HG03521 (cell line): ENCODE measurements around the gene GNB5.
"Not testable (repeated sequence)": the region's sequence is repeated elsewhere in the genome, so short reads cannot be mapped to it uniquely, and the experiment has no call there.

ENCODE experiments used
- ATAC-seq: cut with Tn5 transposase; IDR thresholded peaks from one replicate; pipeline ENCODE4 v1.9.1; 2021; ENCODE audit warnings: mild to moderate bottlenecking, moderate library complexity; ENCODE audit not compliant: unreplicated experiment

GNB5 gene

GRCh38 chr15:52097180-52097579 is 94.0 kb downstream of the GNB5 start:
- ATAC-seq = no peak

DNA sequence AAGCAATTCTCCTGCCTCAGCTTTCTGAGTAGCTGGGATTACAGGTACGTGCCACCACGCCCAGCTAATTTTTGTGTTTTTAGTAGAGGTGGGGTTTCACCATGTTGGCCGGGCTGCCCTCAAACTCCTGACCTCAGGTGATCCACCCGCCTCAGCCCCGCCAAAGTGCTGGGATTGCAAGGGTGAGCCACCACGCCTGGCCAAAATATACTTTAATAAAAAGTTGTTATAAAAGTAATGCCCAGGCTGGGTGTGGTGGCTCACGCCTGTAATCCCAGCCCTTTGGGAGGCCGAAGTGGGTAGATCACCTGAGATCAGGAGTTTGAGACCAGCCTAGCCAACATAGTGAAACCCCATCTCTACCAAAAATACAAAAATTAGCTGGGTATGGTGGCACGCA is 94.7 kb downstream of the GNB5 start:
- not testable (repeated sequence) for ATAC-seq

DNA sequence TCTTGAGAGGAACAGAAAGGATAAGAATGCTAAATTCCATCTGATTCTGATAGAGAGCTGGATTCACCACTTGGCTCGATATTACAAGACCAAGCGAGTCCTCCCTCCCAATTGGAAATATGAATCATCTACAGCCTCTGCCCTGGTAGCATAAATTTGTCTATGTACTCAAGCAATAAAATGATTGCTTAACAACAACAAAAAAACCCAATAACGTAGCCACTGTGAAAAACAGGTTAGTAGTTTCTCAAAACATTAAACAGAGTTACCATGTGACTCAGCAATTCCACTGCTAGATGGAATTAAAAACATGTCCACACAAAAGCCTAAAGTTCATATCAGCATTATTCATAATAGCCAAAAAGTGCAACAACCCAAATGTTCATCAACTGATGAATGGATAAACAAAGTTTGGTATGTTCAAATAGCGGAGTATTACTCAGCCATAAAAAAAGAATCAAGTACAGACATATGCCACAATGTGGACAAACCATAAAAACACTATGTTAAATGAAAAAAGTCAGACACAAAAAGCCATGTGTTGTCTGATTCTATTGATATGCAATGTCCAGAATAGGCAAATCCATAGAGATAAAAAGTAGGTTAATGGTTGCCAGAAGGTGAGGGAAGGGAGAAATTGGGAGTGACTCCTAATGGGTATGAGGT is 95.5 kb downstream of the GNB5 start:
- no peak for ATAC-seq

DNA sequence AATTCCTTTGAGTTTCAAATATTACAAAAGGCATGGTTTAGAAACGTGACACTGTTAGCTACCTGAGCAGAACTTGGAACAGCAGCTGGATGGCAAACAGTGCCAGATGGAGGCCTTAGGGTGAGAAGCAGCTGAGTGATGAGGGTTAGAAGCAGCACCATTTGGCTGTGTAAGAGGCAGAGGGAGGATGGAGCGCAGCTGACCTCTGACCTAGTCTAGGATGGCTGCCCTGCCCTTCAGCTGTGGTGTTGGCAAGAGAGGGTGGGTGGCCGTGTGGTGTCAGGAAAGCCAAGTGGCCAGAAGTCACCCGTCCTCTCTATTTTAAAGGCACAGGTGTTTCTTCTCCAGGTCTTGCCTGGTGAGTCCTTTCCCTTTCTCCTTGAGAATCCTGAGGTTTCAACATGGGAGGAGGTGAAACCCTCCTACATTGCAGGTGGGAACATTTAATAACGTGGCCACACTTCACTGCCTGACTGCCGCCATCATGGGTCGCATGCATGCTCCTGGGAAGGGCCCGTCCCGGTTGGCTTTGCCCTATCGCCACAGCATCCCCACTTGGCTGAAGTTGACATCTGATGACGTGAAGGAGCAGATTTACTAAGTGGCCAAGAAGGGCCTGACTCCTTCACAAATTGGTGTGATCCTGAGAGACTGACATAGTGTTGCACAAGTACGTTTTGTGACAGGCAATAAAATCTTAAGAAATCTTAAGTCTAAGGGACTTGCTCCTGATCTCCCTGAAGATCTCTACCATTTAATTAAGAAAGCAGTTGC is 96.2 kb downstream of the GNB5 start:
- no peak for ATAC-seq

- ATAC-seq = no peak
Measured at GRCh38 chr15:52093539-52094510, 97.4 kb downstream of the GNB5 start.

DNA sequence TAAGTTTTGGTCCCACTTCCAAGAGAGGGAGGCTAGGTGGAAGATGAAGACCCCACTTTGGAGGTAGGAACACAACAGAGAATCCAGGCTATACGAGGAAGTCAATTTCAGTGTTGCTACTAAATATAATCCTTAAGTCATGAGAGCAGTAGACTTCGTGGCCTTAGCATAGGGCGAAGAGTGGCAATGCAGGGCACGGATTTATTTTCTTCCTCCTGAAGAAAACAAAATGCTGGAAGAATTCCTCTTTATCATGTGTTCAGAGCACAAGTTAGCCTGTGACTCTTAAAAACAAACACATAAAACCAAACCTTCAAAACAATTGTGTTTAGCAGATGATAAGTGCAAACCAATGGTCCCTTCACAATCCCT is 98.0 kb downstream of the GNB5 start:
- ATAC-seq = no peak

GRCh38 chr15:52090193-52090592 is 101.0 kb downstream of the GNB5 start:
- ATAC-seq = no peak

DNA sequence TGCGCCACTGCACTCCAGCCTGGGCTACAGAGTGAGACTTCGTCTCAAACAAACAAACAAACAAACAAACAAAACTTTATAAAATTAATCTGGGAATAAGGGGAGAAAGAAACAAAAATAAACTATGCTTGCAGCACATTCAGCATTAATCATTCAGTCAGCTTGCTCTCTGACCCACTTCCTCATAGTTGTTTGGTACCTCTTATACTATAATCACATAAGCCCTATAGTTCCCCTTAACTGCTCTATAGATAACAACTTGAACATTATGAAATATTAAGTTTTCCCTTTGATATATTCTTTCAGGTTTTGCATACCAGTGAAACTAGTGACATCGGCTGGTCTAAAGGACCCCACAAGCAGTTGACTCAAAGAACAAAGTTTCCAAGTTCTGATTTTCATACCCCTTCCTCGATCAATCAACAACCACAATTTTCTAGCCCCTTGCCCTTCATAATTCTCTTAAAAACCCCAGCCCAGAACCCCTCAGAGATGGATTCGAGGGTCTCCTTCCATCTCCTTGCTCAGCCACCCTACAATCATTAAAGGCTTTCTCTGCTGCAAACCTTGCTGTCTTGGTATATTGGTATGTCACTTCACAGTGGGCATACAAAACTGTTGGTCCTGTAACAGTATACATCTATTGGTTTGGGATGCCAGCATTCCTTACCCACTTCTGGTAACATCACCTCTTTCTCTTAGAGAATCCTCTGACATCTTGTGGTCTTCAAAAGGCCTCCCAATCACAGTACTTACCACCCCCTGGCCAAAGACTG is 105.0 kb downstream of the GNB5 start:
- ATAC-seq = no peak

DNA sequence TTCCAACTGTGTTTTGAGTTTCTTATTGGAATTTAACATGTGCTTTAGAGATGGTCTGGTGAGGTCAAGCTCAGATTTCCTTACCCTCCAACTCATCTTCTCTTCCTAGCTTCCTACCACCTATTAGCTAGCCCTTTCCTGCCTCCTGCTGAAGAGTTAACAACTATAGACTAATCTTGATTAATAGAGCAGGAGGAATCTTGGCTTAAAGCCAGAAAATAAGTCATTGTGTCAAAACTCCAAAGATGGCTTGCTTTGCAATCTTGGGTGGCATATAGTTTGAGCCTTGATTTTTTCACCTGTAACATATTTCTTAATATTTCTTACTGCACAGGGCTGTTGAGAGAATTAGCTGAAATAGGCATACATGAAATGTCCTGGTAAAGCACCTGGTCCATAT is 105.9 kb downstream of the GNB5 start:
- no peak for ATAC-seq

GRCh38 chr15:52083603-52084002 is 107.6 kb downstream of the GNB5 start:
- no peak for ATAC-seq

- not testable (repeated sequence) for ATAC-seq
Measured at GRCh38 chr15:52083037-52083359, 108.2 kb downstream of the GNB5 start.

- ATAC-seq = peak; percentile 48
Measured at GRCh38 chr15:52082197-52083036, 108.8 kb downstream of the GNB5 start.

DNA sequence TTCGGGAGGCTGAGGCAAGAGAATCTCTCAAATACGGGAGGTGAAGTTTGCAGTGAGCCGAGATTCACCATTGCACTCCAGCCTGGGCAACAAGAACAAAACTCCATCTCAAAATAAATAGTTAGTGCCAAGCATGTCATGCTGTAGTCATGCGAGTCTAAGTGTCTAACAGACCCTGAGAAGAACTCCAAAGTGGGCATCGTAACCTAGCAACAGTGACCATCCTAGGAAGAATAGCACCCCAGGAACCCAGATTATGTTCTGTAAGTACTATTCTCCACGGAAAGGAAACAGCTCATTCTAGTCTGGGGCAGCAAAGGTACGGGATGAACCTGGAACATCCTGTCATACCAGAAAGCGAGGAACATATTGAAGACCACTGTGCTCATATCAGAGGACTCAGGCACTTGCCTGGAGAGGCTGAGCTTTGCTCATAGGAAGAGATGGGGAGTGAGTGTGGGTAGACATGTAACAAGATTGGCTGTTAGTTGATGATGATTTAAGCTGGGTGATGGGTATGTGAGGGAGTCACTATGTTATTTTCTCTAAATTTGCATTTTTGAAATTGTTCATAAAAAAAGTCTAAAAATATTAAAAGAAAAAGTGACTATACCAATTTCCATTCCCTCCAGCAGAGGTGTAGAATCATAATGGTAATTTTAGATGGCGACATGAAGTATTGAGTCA is 110.3 kb downstream of the GNB5 start:
- no peak for ATAC-seq

DNA sequence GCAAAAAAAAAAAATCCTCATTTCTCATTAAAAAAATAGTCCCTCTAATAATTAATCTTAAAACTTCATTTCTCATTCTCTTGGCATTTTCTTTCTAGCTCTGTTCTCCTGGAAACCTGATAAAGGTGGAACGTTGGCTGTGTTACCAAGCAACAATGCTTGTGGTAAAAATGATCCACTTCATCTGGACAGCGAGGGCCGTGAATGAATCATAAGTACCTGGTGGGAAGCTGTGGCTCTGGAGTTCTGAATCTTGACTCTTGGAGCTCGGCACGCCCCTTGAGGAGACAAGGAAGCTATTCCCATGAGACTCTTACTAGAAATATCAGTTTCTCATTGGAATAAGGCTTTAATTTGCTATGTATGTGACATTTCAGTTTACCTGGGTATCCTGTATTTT is 111.2 kb downstream of the GNB5 start:
- no peak for ATAC-seq

DNA sequence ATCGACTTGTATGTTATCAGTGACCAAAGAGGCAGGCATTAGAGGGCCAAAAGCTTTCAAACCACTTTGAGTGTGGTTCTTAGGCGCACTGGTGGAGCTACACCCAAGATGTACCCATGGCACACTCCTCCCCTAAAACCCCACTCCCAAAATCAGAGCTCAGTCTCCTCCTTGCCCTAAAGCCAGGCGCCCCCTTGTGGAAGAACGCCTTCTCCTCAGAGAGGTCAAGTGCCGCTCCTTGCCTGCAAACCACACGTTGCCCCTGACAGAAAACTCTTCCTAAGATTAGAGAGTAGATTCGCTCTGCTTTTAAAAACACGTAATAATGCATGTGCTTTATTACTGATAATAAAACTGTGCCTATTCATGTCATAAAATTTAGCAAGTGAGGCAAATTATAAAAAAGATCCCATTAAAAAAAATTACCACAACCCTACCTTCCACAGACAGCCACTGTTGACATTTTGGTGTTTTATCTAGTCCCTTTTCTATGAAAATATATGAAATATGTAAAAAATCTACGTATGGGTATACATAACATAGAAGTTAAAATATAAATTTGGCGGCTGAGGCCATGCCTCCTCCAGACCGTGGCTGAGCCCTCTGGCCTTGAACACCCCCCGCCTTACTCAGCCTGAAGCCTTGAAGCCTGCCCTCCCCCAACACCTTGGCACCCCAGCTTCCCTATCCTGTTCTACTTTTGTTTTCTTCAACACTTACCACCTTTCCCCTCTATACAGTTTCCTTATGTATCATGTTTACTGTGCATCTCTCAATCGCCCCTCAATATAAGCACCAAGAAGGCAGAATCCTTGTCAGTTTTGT is 112.1 kb downstream of the GNB5 start:
- no peak for ATAC-seq

DNA sequence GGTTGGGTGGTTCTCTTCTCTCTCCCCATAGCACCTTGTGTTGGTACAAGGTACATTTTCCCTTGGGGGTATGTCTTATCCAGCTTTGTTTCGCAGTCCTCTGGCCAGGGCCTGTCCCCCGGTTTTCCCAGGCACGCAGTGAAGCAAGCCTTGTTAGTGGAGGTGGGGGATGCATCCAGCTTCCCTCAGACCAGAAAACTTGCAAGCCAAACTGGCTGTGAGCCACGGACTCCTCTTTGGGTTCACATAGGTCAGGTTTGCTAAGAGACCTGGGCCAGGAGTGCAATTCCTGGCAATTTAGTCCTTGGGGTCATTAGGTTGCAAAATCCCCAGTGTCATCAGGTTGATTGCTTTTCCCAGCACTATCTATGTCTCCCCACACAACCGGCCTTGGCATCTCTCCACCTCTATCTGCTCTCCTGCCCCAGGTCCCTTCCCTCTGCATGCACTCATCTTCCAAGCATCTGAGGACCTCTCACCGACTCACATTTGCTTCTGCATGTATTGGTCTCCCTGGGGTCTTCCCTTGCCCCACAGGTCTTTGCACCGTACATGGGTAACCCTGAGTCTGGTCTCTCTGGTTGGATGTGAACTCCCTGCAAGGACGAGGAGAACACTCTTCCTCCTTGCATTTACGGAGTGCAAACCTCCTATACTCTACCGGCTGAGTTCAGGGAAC is 112.9 kb downstream of the GNB5 start:
- ATAC-seq = no peak

DNA sequence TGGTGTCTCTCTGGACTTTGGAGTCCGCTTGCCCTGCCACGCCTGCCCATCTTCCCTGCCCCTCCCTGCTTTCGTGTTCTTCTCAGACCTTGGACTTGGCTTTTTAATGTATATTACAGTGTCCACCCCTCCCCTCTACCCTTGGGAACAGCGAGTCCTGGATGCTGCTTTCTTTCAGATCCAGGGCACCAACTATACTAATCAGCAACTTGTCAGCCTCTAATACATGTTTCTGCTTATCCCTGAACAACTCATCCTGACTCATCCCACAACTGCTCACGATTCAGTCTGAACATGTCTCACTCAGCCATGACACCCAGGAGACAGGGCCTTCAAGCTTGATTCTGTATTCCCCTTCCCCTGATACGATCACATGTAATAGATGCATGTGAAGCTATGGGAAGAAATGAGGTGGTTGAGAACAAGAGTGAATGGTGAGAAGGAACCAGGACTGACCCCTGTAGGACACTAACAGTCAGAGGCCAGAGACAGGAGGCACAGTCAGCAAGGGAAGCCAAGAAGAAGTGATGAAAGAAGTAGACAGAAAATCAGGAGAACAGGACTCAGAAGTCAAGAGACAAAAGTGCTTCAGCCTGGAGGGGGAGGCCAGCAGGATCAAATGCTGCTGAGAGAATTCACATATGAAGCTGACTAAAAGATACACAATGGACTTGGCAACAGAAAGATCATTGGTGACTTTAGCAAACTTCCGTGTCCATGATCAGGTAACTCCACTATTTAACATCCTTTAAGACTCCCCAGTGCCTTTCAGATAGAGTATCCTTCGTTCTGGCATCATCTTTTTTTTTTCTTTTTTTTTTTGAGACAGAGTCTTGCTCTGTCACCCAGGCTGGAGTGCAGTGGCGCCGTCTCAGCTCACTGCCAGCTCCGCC is 114.1 kb downstream of the GNB5 start:
- ATAC-seq = no peak
